Panc1 (cell line): ENCODE data around the gene ITM2A. TPM values are rescaled to one million over a fixed set of nuclear protein-coding genes. Genes with fewer than 3 reads are reported as not detected.

ENCODE experiments used
- ATAC-seq: fragments of 200-7000 bp; cut with Tn5 transposase; 2 replicates; pipeline ENCODE4 v1.9.1; 2020; ENCODE audit warnings: mild to moderate bottlenecking, moderate library complexity
- BruUV-seq: library from RNA; stranded (reverse); fragments of 400-500 nt; replicated peaks from 2 replicates; lab custom pipeline; 2021; lab: Mats Ljungman, UMichigan
- CTCF ChIA-PET: fragments of 300-600 bp; sonication (Branson Sonifier 250); formaldehyde crosslinking; loops from one replicate; lab custom pipeline; 2022; ENCODE audit warnings: antibody characterized with exemption; lab: Charles Lee
- POLR2A ChIA-PET: fragments of 300-600 bp; sonication (Branson Sonifier 250); formaldehyde crosslinking; loops from one replicate; lab custom pipeline; 2022; ENCODE audit warnings: antibody characterized with exemption; lab: Charles Lee
- DNase-seq: peaks from one replicate; pipeline ENCODE4 v3.0.0-alpha.2; 2010; ENCODE audit warnings: low read depth, low spot score
- H3K27ac ChIP-seq: 2 replicates; pipeline ENCODE4 v1.5.1; 2011; ENCODE audit warnings: mild to moderate bottlenecking, low read length, inconsistent platforms
- H3K27me3 ChIP-seq: fragments of 200-500 bp; sonication (Bioruptor generic); 2 replicates; pipeline ENCODE4 v1.6.0; 2014; ENCODE audit warnings: low read length, inconsistent platforms; ENCODE audit not compliant: control insufficient read depth, insufficient read depth
- H3K36me3 ChIP-seq: fragments of 200-500 bp; sonication (Bioruptor generic); 2 replicates; pipeline ENCODE4 v1.5.1; 2014; ENCODE audit warnings: inconsistent platforms, mild to moderate bottlenecking, low read length, moderate library complexity; ENCODE audit not compliant: control insufficient read depth, insufficient read depth
- H3K4me1 ChIP-seq: 2 replicates; pipeline ENCODE4 v1.5.1; 2011; ENCODE audit warnings: inconsistent platforms, mild to moderate bottlenecking, low read length, moderate library complexity; ENCODE audit not compliant: control insufficient read depth, insufficient read depth
- H3K4me3 ChIP-seq, 2 experiments: 2 replicates each; pipeline ENCODE4 v1.5.1; 2011 to 2012; ENCODE audit warnings: low read depth in 2 of 2, low read length in 2 of 2, mild to moderate bottlenecking in 2 of 2, inconsistent platforms in 1 of 2, moderate library complexity in 1 of 2
- H3K9me3 ChIP-seq: fragments of 200-500 bp; sonication (Bioruptor generic); 2 replicates; pipeline ENCODE4 v1.5.1; 2014; ENCODE audit warnings: low read depth, mild to moderate bottlenecking, inconsistent platforms, low read length, moderate library complexity; ENCODE audit not compliant: control insufficient read depth, insufficient read depth
- POLR2AphosphoS5 ChIP-seq: IDR thresholded peaks from 2 replicates; pipeline ENCODE4 v1.6.1; 2012; ENCODE audit warnings: mild to moderate bottlenecking, low read depth, low read length, moderate library complexity
- SIN3A ChIP-seq: IDR thresholded peaks from 2 replicates; pipeline ENCODE4 v1.6.1; 2012; ENCODE audit warnings: low read depth, mild to moderate bottlenecking, low read length, moderate library complexity, borderline replicate concordance; ENCODE audit not compliant: insufficient read depth
- TCF7L2 ChIP-seq: IDR thresholded peaks from 2 replicates; pipeline ENCODE4 v1.6.1; 2011; ENCODE audit warnings: mild to moderate bottlenecking, low read depth, low read length, inconsistent platforms
- in situ Hi-C: cut with HindIII; loops from 2 replicates; pipeline ENCODE4 v1.10.0; 2016; ENCODE audit warnings: low sequenced_read_pairs, low pct_unique_long_range_greater_than_20kb
- intact Hi-C: fragments of 100-400 bp; cut with micrococcal nuclease; formaldehyde crosslinking; loops from one replicate; pipeline ENCODE4 v1.10.0; 2022; ENCODE audit not compliant: unreplicated experiment
- total RNA-seq: library from RNA; stranded (reverse); gene quantifications from one replicate; pipeline ENCODE4 v1.2.1, GENCODE V29; 2021; ENCODE audit not compliant: unreplicated experiment
- TF ChIP-seq, protein P1 (sequence below), 2 experiments: IDR thresholded peaks; 2 replicates each; pipeline ENCODE4 v1.6.1; 2011 to 2012; ENCODE audit warnings: low read depth in 2 of 2, control low read depth in 1 of 2, low read length in 1 of 2, mild to moderate bottlenecking in 1 of 2, moderate library complexity in 1 of 2; ENCODE audit not compliant: insufficient read depth in 1 of 2
- TF ChIP-seq, protein P2 (sequence below): fragments of 450-650 bp; IDR thresholded peaks from 2 replicates; pipeline ENCODE4 v1.5.1; 2017; ENCODE audit warnings: mild to moderate bottlenecking

The ITM2A gene
- total RNA-seq, 1 experiment from 2014 or later = 0.49 TPM

DNA sequence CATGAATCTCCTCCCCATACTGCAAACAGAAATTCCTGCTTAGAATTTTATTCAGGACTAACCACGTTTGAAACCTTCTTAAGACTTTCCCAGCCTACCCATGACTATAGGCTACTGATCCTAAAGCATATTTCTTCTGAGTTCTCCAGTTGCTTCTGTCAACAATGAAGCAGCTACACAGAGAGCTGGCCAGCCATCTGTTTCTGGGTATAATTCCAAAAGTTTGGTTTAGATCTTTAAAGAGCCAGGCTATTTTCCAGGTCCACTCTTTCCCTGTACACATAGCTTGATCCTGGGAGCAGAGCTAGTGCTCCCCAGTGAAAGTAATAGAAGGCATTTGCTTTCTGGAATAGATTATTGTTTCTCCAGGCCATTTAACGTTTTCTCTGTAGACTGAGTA, 4.0 kb upstream of the ITM2A start:
- DNase-seq (no peak), ATAC-seq (no peak)
- H3K4me1 ChIP-seq = no peaks in the 10 kb centered on the region
- intact Hi-C loops (no loop called here), in situ Hi-C loops (no loop called here)
- no peaks in the 10 kb centered on the region for H3K27me3 ChIP-seq
- TF ChIP-seq, protein P1, sequence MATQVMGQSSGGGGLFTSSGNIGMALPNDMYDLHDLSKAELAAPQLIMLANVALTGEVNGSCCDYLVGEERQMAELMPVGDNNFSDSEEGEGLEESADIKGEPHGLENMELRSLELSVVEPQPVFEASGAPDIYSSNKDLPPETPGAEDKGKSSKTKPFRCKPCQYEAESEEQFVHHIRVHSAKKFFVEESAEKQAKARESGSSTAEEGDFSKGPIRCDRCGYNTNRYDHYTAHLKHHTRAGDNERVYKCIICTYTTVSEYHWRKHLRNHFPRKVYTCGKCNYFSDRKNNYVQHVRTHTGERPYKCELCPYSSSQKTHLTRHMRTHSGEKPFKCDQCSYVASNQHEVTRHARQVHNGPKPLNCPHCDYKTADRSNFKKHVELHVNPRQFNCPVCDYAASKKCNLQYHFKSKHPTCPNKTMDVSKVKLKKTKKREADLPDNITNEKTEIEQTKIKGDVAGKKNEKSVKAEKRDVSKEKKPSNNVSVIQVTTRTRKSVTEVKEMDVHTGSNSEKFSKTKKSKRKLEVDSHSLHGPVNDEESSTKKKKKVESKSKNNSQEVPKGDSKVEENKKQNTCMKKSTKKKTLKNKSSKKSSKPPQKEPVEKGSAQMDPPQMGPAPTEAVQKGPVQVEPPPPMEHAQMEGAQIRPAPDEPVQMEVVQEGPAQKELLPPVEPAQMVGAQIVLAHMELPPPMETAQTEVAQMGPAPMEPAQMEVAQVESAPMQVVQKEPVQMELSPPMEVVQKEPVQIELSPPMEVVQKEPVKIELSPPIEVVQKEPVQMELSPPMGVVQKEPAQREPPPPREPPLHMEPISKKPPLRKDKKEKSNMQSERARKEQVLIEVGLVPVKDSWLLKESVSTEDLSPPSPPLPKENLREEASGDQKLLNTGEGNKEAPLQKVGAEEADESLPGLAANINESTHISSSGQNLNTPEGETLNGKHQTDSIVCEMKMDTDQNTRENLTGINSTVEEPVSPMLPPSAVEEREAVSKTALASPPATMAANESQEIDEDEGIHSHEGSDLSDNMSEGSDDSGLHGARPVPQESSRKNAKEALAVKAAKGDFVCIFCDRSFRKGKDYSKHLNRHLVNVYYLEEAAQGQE (IDR thresholded peaks at IDR 0.05; ENCODE audit: insufficient read depth in 1 of 2, low read depth in 2 of 2, low read length in 1 of 2) = no peak
- TF ChIP-seq POLR2AphosphoS5 = no peak
- TF ChIP-seq, protein P2, sequence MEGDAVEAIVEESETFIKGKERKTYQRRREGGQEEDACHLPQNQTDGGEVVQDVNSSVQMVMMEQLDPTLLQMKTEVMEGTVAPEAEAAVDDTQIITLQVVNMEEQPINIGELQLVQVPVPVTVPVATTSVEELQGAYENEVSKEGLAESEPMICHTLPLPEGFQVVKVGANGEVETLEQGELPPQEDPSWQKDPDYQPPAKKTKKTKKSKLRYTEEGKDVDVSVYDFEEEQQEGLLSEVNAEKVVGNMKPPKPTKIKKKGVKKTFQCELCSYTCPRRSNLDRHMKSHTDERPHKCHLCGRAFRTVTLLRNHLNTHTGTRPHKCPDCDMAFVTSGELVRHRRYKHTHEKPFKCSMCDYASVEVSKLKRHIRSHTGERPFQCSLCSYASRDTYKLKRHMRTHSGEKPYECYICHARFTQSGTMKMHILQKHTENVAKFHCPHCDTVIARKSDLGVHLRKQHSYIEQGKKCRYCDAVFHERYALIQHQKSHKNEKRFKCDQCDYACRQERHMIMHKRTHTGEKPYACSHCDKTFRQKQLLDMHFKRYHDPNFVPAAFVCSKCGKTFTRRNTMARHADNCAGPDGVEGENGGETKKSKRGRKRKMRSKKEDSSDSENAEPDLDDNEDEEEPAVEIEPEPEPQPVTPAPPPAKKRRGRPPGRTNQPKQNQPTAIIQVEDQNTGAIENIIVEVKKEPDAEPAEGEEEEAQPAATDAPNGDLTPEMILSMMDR = no peak
- no peak for TF ChIP-seq SIN3A
- no peak for TF ChIP-seq TCF7L2
- ChIA-PET CTCF (no interaction called here), POLR2A (no interaction called here)
- no peaks in the 10 kb centered on the region for H3K36me3 ChIP-seq
- H3K9me3 ChIP-seq = no peaks in the 10 kb centered on the region
- BruUV-seq = no TSS peak
- H3K4me3 ChIP-seq = no peak overlapping the region
- no peak overlapping the region for H3K27ac ChIP-seq

DNA sequence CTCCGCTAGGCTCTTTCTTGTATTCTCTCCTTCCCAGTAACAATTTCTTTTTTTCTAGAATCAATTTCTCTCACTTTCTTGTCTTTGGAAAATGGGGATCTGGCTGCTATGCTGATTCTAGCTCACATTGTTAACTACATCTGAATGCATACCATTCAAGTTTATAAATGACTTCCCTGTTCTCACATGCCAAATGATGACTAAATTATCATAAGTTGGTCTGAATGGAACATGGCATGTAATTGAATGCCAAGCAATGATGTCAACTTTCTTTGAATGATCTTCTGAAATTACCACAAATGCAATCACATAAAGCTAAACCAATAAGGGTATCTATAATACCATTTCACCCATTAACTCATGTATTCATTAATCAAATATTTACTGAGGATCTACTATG, 2.7 kb upstream of the ITM2A start:
- no peak for DNase-seq
- no peaks in the 10 kb centered on the region; the same call in 1 of the 2 replicates for H3K27me3 ChIP-seq
- no peak overlapping the region for H3K4me3 ChIP-seq
- ATAC-seq = no peak
- POLR2A ChIA-PET = no interaction called here
- no peak overlapping the region for H3K27ac ChIP-seq
- H3K9me3 ChIP-seq = no peaks in the 10 kb centered on the region
- in situ Hi-C loops (no loop called here), intact Hi-C loops (no loop called here)
- CTCF ChIA-PET = no interaction called here
- H3K4me1 ChIP-seq = no peaks in the 10 kb centered on the region
- no peak for TF ChIP-seq TCF7L2
- no peak for TF ChIP-seq SIN3A
- TF ChIP-seq, protein P2 = no peak
- TF ChIP-seq, protein P1 (IDR thresholded peaks at IDR 0.05; ENCODE audit: insufficient read depth in 1 of 2, low read depth in 2 of 2, low read length in 1 of 2) = no peak
- no peak for TF ChIP-seq POLR2AphosphoS5
- no TSS peak for BruUV-seq
- no peaks in the 10 kb centered on the region for H3K36me3 ChIP-seq
